ENCODE results near the gene GSN.

DNA sequence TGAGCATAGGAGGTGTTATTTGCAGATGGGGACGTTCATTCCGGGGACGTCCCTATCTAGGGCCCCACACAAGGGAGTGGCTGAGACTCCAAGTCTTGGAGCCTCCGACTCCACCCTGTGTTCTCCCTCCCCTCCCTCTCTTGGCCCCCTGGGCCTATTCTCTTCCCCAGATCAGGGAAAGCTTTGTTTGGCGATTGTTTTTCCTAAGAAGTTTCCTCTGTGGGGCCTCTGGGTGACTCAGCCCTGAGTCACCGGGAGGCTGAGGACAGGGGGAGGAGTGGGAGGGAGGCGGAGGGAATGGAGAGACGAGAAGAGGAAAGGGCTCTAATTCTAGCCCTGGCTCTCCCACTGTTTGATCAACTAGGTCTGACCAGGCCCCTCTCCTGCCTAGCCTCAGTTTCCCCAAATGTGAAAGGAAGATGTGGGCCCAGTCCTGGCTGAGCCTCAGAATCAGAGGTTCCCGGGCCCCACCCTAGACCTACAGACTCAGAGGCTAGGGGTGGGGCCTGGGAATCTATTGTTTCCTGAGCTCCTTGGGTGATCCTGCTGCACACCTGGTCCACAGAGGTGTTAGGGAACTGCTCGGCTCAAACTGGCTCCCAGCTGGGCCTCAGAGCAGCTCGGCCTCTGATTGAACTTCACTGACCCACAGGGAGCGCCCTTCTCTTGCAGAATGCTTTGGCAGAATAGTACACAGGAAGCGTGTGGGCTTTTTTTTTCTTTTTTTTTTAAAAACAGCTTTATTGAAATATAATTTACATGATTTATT lies 19.2 kb downstream of the GSN start:
- TF ChIP-seq, protein P1, sequence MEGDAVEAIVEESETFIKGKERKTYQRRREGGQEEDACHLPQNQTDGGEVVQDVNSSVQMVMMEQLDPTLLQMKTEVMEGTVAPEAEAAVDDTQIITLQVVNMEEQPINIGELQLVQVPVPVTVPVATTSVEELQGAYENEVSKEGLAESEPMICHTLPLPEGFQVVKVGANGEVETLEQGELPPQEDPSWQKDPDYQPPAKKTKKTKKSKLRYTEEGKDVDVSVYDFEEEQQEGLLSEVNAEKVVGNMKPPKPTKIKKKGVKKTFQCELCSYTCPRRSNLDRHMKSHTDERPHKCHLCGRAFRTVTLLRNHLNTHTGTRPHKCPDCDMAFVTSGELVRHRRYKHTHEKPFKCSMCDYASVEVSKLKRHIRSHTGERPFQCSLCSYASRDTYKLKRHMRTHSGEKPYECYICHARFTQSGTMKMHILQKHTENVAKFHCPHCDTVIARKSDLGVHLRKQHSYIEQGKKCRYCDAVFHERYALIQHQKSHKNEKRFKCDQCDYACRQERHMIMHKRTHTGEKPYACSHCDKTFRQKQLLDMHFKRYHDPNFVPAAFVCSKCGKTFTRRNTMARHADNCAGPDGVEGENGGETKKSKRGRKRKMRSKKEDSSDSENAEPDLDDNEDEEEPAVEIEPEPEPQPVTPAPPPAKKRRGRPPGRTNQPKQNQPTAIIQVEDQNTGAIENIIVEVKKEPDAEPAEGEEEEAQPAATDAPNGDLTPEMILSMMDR (conservative IDR thresholded peaks at IDR 0.05 in 1 of 2, IDR thresholded peaks at IDR 0.05 in 1 of 2; ENCODE audit: extremely low read depth in 1 of 2, insufficient read depth in 1 of 2, low read depth in 1 of 2, low read length in 2 of 2): peak; percentile 17 to 46
- TF ChIP-seq EZH2 (IDR thresholded peaks at IDR 0.05; ENCODE audit: borderline replicate concordance, low read length): no peak
